Sigmoid colon (tissue), 4 donors: ENCODE data around the gene PEX3.

ENCODE experiments used
- CTCF ChIP-seq, 4 experiments: fragments of 450-650 bp in 3 of 4; fragments of 200-600 bp in 1 of 4; IDR thresholded peaks; one replicate each; pipeline ENCODE4 v1.5.1; 2016 to 2019; ENCODE audit warnings: antibody characterized with exemption in 4 of 4, mild to moderate bottlenecking in 3 of 4, moderate library complexity in 2 of 4
- POLR2A ChIP-seq, 2 donors: fragments of 450-650 bp; IDR thresholded peaks; one replicate each; pipeline ENCODE4 v1.6.1; 2016; ENCODE audit warnings: antibody characterized with exemption in 2 of 2, mild to moderate bottlenecking in 2 of 2, moderate library complexity in 2 of 2
- POLR2AphosphoS5 ChIP-seq, 4 donors: sonication (generic); formaldehyde crosslinking; IDR thresholded peaks; one replicate each; pipeline ENCODE4 v1.6.1; 2017; ENCODE audit warnings: antibody characterized with exemption in 4 of 4

GRCh38 chr6:143490775-143491174 lies 40.2 kb downstream of the PEX3 start:
- TF ChIP-seq CTCF (IDR thresholded peaks at IDR 0.05) (no peak), POLR2A (IDR thresholded peaks at IDR 0.05) (no peak), POLR2AphosphoS5 (IDR thresholded peaks at IDR 0.05) (no peak)
